Natural killer cell treated with Interleukin-12 subunit alpha and Interleukin-12 subunit beta and Interleukin-15 and Interleukin-18, amount 100 ng/mL, for 72 hours (primary cell): ENCODE data around the gene UNC80. TPM values are rescaled to one million over a fixed set of nuclear protein-coding genes. Genes with fewer than 3 reads are reported as not detected.

Experiments
- ATAC-seq, 2 donors: fragments of 150-1000 bp; cut with Tn5 transposase in 1 of 2; sonication (Bioruptor Pico), chemical (Tn5 transposase) in 1 of 2; 2 replicates each; pipeline ENCODE4 v1.10.0; 2021
- DNase-seq: peaks from one replicate; pipeline ENCODE4 v3.0.0; 2022; ENCODE audit warnings: low spot score
- H3K27ac Mint-ChIP-seq, 2 donors: 1 replicate in 1 of 2; 2 replicates in 1 of 2; pipeline ENCODE4 v1.8.0; 2022; ENCODE audit warnings: mixed read lengths in 2 of 2, mild to moderate bottlenecking in 1 of 2, moderate library complexity in 1 of 2
- H3K27me3 Mint-ChIP-seq, 2 donors: 1 replicate in 1 of 2; 2 replicates in 1 of 2; pipeline ENCODE4 v1.8.0; 2022; ENCODE audit warnings: mixed read lengths in 2 of 2
- H3K36me3 Mint-ChIP-seq: one replicate; pipeline ENCODE4 v1.8.0; 2022; ENCODE audit warnings: mixed read lengths
- H3K4me1 Mint-ChIP-seq, 2 donors: 1 replicate in 1 of 2; 2 replicates in 1 of 2; pipeline ENCODE4 v1.8.0; 2022; ENCODE audit warnings: low read depth in 2 of 2, mixed read lengths in 2 of 2, mild to moderate bottlenecking in 1 of 2
- H3K4me3 Mint-ChIP-seq: one replicate; pipeline ENCODE4 v1.8.0; 2022; ENCODE audit warnings: mixed read lengths
- H3K9me3 Mint-ChIP-seq: 2 replicates; pipeline ENCODE4 v1.8.0; 2022; ENCODE audit warnings: mixed read lengths
- total RNA-seq, 2 donors: library from RNA; stranded (reverse); gene quantifications; one replicate each; pipeline ENCODE4 v1.2.3, GENCODE V29; 2022

The UNC80 gene
- total RNA-seq, 2 donors from 2014 or later: not detected

- Mint-ChIP-seq H3K4me3 (no peak overlapping the region), H3K36me3 (no peaks in the 10 kb centered on the region), H3K27ac (no peak overlapping the region), H3K9me3 (no peaks in the 10 kb centered on the region), H3K27me3 (peaks cover 10 to 15% of the 10 kb centered on the region in 2 donors), H3K4me1 (no peaks in the 10 kb centered on the region)
- ATAC-seq: no peak
- DNase-seq: no peak
Observed at GRCh38 chr2:209942426-209942825, 170.8 kb downstream of the UNC80 start.

GRCh38 chr2:209942936-209943605 is 171.4 kb downstream of the UNC80 start:
- Mint-ChIP-seq H3K27me3 (peaks cover 10 to 15% of the 10 kb centered on the region in 2 donors), H3K4me3 (no peak overlapping the region), H3K4me1 (no peaks in the 10 kb centered on the region), H3K9me3 (no peaks in the 10 kb centered on the region), H3K36me3 (no peaks in the 10 kb centered on the region), H3K27ac (no peak overlapping the region)
- no peak for ATAC-seq
- DNase-seq: no peak

- Mint-ChIP-seq H3K9me3 (no peaks in the 10 kb centered on the region), H3K27ac (no peak overlapping the region), H3K4me1 (no peaks in the 10 kb centered on the region), H3K27me3 (peaks cover 8 to 13% of the 10 kb centered on the region in 2 donors), H3K36me3 (no peaks in the 10 kb centered on the region), H3K4me3 (no peak overlapping the region)
- DNase-seq (no peak), ATAC-seq (no peak)
Observed at GRCh38 chr2:209943776-209944175, 172.1 kb downstream of the UNC80 start.

GRCh38 chr2:209946539-209946938 is 174.9 kb downstream of the UNC80 start:
- no peak for DNase-seq
- peaks cover 4 to 6% of the 10 kb centered on the region in 2 donors for H3K27me3 Mint-ChIP-seq
- ATAC-seq: no peak
- H3K9me3 Mint-ChIP-seq: no peaks in the 10 kb centered on the region
- no peak overlapping the region for H3K4me3 Mint-ChIP-seq
- H3K27ac Mint-ChIP-seq: no peak overlapping the region
- no peaks in the 10 kb centered on the region for H3K36me3 Mint-ChIP-seq
- no peaks in the 10 kb centered on the region for H3K4me1 Mint-ChIP-seq

- Mint-ChIP-seq H3K9me3 (no peaks in the 10 kb centered on the region), H3K36me3 (peaks cover 4% of the 10 kb centered on the region), H3K4me3 (no peak overlapping the region), H3K4me1 (no peaks in the 10 kb centered on the region), H3K27me3 (peaks cover 6 to 13% of the 10 kb centered on the region in 2 donors), H3K27ac (no peak overlapping the region)
- DNase-seq (no peak), ATAC-seq (no peak)
Observed at GRCh38 chr2:209956271-209956670, 184.6 kb downstream of the UNC80 start.

- DNase-seq (no peak), ATAC-seq (no peak)
- H3K27me3 Mint-ChIP-seq: peaks cover under 1 to 3% of the 10 kb centered on the region in 2 donors
- H3K4me1 Mint-ChIP-seq: no peaks in the 10 kb centered on the region
- H3K9me3 Mint-ChIP-seq: no peaks in the 10 kb centered on the region
- H3K27ac Mint-ChIP-seq: no peak overlapping the region
- H3K36me3 Mint-ChIP-seq: no peaks in the 10 kb centered on the region
- no peak overlapping the region for H3K4me3 Mint-ChIP-seq
Observed at GRCh38 chr2:209958016-209958415, 186.4 kb downstream of the UNC80 start.

- Mint-ChIP-seq H3K9me3 (no peaks in the 10 kb centered on the region), H3K36me3 (no peaks in the 10 kb centered on the region), H3K4me3 (no peak overlapping the region), H3K27ac (no peak overlapping the region), H3K4me1 (no peaks in the 10 kb centered on the region), H3K27me3 (peaks cover 3 to 5% of the 10 kb centered on the region in 2 donors)
- DNase-seq (no peak), ATAC-seq (no peak)
Observed at GRCh38 chr2:209960045-209960444, 188.4 kb downstream of the UNC80 start.

- no peak for DNase-seq
- H3K36me3 Mint-ChIP-seq: no peaks in the 10 kb centered on the region
- H3K4me3 Mint-ChIP-seq: no peak overlapping the region
- H3K9me3 Mint-ChIP-seq: no peaks in the 10 kb centered on the region
- no peaks in the 10 kb centered on the region for H3K4me1 Mint-ChIP-seq
- ATAC-seq: peak; percentile 61 to 66
- H3K27me3 Mint-ChIP-seq: peaks cover 5% of the 10 kb centered on the region in 2 donors
- no peak overlapping the region for H3K27ac Mint-ChIP-seq
Observed at GRCh38 chr2:209960676-209961630, 189.3 kb downstream of the UNC80 start.

GRCh38 chr2:209965723-209966122 is 194.1 kb downstream of the UNC80 start:
- H3K4me3 Mint-ChIP-seq: no peak overlapping the region
- no peaks in the 10 kb centered on the region for H3K4me1 Mint-ChIP-seq
- no peak overlapping the region for H3K27ac Mint-ChIP-seq
- H3K27me3 Mint-ChIP-seq: peaks cover 5 to 9% of the 10 kb centered on the region in 2 donors
- no peak for ATAC-seq
- H3K36me3 Mint-ChIP-seq: no peaks in the 10 kb centered on the region
- DNase-seq: no peak
- H3K9me3 Mint-ChIP-seq: no peaks in the 10 kb centered on the region

GRCh38 chr2:209969692-209970091 is 198.1 kb downstream of the UNC80 start:
- Mint-ChIP-seq H3K36me3 (no peaks in the 10 kb centered on the region), H3K4me1 (no peaks in the 10 kb centered on the region), H3K4me3 (no peak overlapping the region), H3K27me3 (peaks cover 0 to 11% of the 10 kb centered on the region in 2 donors), H3K9me3 (no peaks in the 10 kb centered on the region), H3K27ac (no peak overlapping the region)
- DNase-seq: no peak
- no peak for ATAC-seq

GRCh38 chr2:209970271-209970670 is 198.6 kb downstream of the UNC80 start:
- H3K9me3 Mint-ChIP-seq: no peaks in the 10 kb centered on the region
- ATAC-seq: no peak

GRCh38 chr2:209970711-209971110 is 199.1 kb downstream of the UNC80 start:
- H3K27ac Mint-ChIP-seq: no peak overlapping the region
- no peaks in the 10 kb centered on the region for H3K36me3 Mint-ChIP-seq
- DNase-seq (no peak), ATAC-seq (no peak)
- H3K4me3 Mint-ChIP-seq: no peak overlapping the region
- H3K27me3 Mint-ChIP-seq: peaks cover 0 to 11% of the 10 kb centered on the region in 2 donors
- no peaks in the 10 kb centered on the region for H3K9me3 Mint-ChIP-seq
- H3K4me1 Mint-ChIP-seq: no peaks in the 10 kb centered on the region

More at GRCh38 chr2:209970271-209970670, 198.6 kb downstream of the UNC80 start:
- Mint-ChIP-seq H3K27me3 (peaks cover 0 to 11% of the 10 kb centered on the region in 2 donors), H3K27ac (no peak overlapping the region), H3K36me3 (no peaks in the 10 kb centered on the region), H3K4me3 (no peak overlapping the region), H3K4me1 (no peaks in the 10 kb centered on the region)
- no peak for DNase-seq

- Mint-ChIP-seq H3K27me3 (peaks cover 0 to 5% of the 10 kb centered on the region in 2 donors), H3K27ac (no peak overlapping the region), H3K36me3 (no peaks in the 10 kb centered on the region), H3K4me3 (no peak overlapping the region), H3K4me1 (no peaks in the 10 kb centered on the region), H3K9me3 (no peaks in the 10 kb centered on the region)
- ATAC-seq (no peak), DNase-seq (no peak)
Observed at GRCh38 chr2:209973328-209973727, 201.7 kb downstream of the UNC80 start.

GRCh38 chr2:209974576-209974975 is 202.9 kb downstream of the UNC80 start:
- ATAC-seq (no peak), DNase-seq (no peak)
- Mint-ChIP-seq H3K9me3 (no peaks in the 10 kb centered on the region), H3K27ac (no peak overlapping the region), H3K4me3 (no peak overlapping the region), H3K36me3 (no peaks in the 10 kb centered on the region), H3K27me3 (peaks cover 0 to 5% of the 10 kb centered on the region in 2 donors), H3K4me1 (no peaks in the 10 kb centered on the region)
